Trophoblast cell (in vitro differentiated cells and primary cell): ENCODE data around the gene HCAR3.

Experiments
- DNase-seq, 2 donors: peaks; one replicate each; pipeline ENCODE4 v3.0.0-alpha.2; 2016
- H2AFZ ChIP-seq: 2 replicates; pipeline ENCODE4 v1.6.1; 2013; ENCODE audit warnings: low read length, moderate library complexity, mild to moderate bottlenecking; ENCODE audit not compliant: insufficient read depth, poor library complexity
- H2AK5ac ChIP-seq: 2 replicates; pipeline ENCODE4 v1.6.1; 2013; ENCODE audit warnings: mild to moderate bottlenecking, low read length
- H2BK120ac ChIP-seq: 2 replicates; pipeline ENCODE4 v1.6.1; 2013; ENCODE audit warnings: low read length, mild to moderate bottlenecking, moderate library complexity; ENCODE audit not compliant: insufficient read depth, poor library complexity
- H2BK12ac ChIP-seq: 2 replicates; pipeline ENCODE4 v1.6.1; 2013; ENCODE audit warnings: mild to moderate bottlenecking, low read length, moderate library complexity
- H2BK5ac ChIP-seq: 2 replicates; pipeline ENCODE4 v1.6.1; 2013; ENCODE audit warnings: low read length, low read depth, moderate library complexity, mild to moderate bottlenecking; ENCODE audit not compliant: poor library complexity
- H3K14ac ChIP-seq: 2 replicates; pipeline ENCODE4 v1.6.1; 2013; ENCODE audit warnings: mild to moderate bottlenecking, low read length
- H3K18ac ChIP-seq: 2 replicates; pipeline ENCODE4 v1.6.1; 2013; ENCODE audit warnings: mild to moderate bottlenecking, low read length
- H3K23ac ChIP-seq: 2 replicates; pipeline ENCODE4 v1.6.1; 2013; ENCODE audit warnings: low read length
- H3K27ac ChIP-seq: 2 replicates; pipeline ENCODE4 v1.5.1; 2013; ENCODE audit warnings: low read depth, mild to moderate bottlenecking, inconsistent platforms, low read length, moderate library complexity
- H3K27me3 ChIP-seq: 2 replicates; pipeline ENCODE4 v1.6.1; 2013; ENCODE audit warnings: inconsistent platforms, mild to moderate bottlenecking, low read length, moderate library complexity; ENCODE audit not compliant: insufficient read depth
- H3K36me3 ChIP-seq, 2 experiments: 1 replicate in 1 of 2; 2 replicates in 1 of 2; pipeline ENCODE4 v1.6.1; 2013; ENCODE audit warnings: low read length in 2 of 2, mild to moderate bottlenecking in 2 of 2, moderate library complexity in 1 of 2; ENCODE audit not compliant: insufficient read depth in 2 of 2, control insufficient read depth in 1 of 2
- H3K4ac ChIP-seq: 2 replicates; pipeline ENCODE4 v1.6.1; 2013; ENCODE audit warnings: low read depth, mild to moderate bottlenecking, low read length, moderate library complexity
- H3K4me1 ChIP-seq, 2 experiments: 1 replicate in 1 of 2; 2 replicates in 1 of 2; pipeline ENCODE4 v1.6.1; 2013; ENCODE audit warnings: low read length in 2 of 2, mild to moderate bottlenecking in 2 of 2, moderate library complexity in 1 of 2; ENCODE audit not compliant: insufficient read depth in 2 of 2, control insufficient read depth in 1 of 2
- H3K4me2 ChIP-seq: 2 replicates; pipeline ENCODE4 v1.6.1; 2013; ENCODE audit warnings: inconsistent platforms, mild to moderate bottlenecking, low read length, moderate library complexity
- H3K4me3 ChIP-seq: 2 replicates; pipeline ENCODE4 v1.5.1; 2013; ENCODE audit warnings: mild to moderate bottlenecking, low read depth, low read length, inconsistent platforms
- H3K79me1 ChIP-seq: one replicate; pipeline ENCODE4 v1.6.1; 2013; ENCODE audit warnings: low read length
- H3K79me2 ChIP-seq: 2 replicates; pipeline ENCODE4 v1.6.1; 2013; ENCODE audit warnings: low read length, mild to moderate bottlenecking; ENCODE audit not compliant: control insufficient read depth, insufficient read depth, poor library complexity
- H3K9ac ChIP-seq: 2 replicates; pipeline ENCODE4 v1.6.1; 2013; ENCODE audit warnings: mild to moderate bottlenecking, low read length
- H3K9me3 ChIP-seq: 2 replicates; pipeline ENCODE4 v1.6.1; 2013; ENCODE audit warnings: low read depth, mild to moderate bottlenecking, control low read depth, inconsistent platforms, low read length; ENCODE audit not compliant: insufficient read depth
- H4K12ac ChIP-seq: 2 replicates; pipeline ENCODE4 v1.6.1; 2013; ENCODE audit warnings: low read depth, mild to moderate bottlenecking, low read length, moderate library complexity
- H4K8ac ChIP-seq: 2 replicates; pipeline ENCODE4 v1.6.1; 2013; ENCODE audit warnings: low read depth, mild to moderate bottlenecking, low read length, moderate library complexity
- H4K91ac ChIP-seq: one replicate; pipeline ENCODE4 v1.6.1; 2013; ENCODE audit warnings: low read depth, mild to moderate bottlenecking, low read length, moderate library complexity
- WGBS: extraction: QIAGEN DNeasy Blood & Tissue Kit; methylation state at CpG from one replicate; pipeline ENCODE4 v1.1.7; 2013; ENCODE audit warnings: missing lambda C conversion rate; ENCODE audit not compliant: insufficient read length, insufficient coverage; ENCODE audit errors: extremely low coverage; 5-methylcytosine and 5-hydroxymethylcytosine counted together

The HCAR3 gene

DNA sequence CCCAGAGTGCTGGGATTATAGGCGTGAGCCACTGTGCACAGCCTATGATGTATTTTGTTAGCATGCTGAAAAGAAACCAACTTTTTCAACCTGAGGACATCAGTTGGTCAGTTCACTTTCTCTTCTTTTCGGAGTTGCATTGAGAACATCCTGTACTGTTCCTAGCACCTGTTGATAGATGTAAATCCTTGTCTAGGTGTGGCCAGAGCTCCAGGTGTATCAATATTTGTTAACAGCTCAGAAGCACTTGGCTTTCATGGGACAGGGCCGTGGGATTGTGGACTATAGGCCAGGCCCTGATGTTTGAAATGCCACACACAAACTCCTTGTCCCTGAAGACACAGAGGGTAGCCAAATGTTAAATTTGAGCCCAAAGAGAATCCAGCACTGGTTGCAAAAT, 28.3 kb downstream of the HCAR3 start:
- Histone ChIP-seq H3K4me3 (no peak overlapping the region), H3K9ac (no peak overlapping the region), H2BK12ac (no peak overlapping the region), H3K27me3 (no peaks in the 10 kb centered on the region), H2AFZ (no peak overlapping the region), H3K4me2 (no peak overlapping the region), H3K23ac (no peak overlapping the region), H2AK5ac (no peak overlapping the region), H4K12ac (no peak overlapping the region), H3K79me2 (no peaks in the 10 kb centered on the region), H3K79me1 (no peaks in the 10 kb centered on the region), H3K36me3 (no peaks in the 10 kb centered on the region), H2BK120ac (no peak overlapping the region), H3K4me1 (peaks cover under 1 to 6% of the 10 kb centered on the region in 2 experiments), H2BK5ac (no peak overlapping the region), H3K4ac (no peak overlapping the region), H3K27ac (no peak overlapping the region), H3K14ac (no peak overlapping the region), H4K8ac (no peak overlapping the region), H4K91ac (no peak overlapping the region), H3K18ac (no peak overlapping the region), H3K9me3 (no peaks in the 10 kb centered on the region)
- WGBS = no CpG with 5 or more reads among the region's 3 CpGs
- no peak for DNase-seq

DNA sequence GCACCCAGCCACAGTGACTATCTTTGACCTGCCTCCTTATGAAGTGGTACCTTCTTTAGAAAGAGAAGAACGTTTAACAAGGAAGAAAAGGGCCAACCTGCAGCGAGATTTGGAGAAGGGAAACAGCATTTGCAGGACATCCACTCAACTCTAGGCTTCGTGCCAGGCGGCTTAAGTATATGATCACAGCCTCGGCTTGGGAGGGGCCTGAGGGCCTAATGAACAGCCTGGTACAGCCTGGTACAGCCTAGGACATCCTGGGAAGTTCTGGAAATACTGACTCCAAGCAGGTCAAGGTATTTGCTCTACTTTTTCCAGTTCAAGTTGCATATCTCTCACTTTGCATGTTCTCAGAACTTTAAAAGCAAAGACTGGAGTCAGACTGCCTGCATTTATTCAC, 29.5 kb downstream of the HCAR3 start:
- H2BK5ac ChIP-seq = no peak overlapping the region
- H2BK120ac ChIP-seq = no peak overlapping the region
- no peak overlapping the region for H4K12ac ChIP-seq
- H2AFZ ChIP-seq = no peak overlapping the region
- H3K27me3 ChIP-seq = no peaks in the 10 kb centered on the region
- no peak overlapping the region for H2BK12ac ChIP-seq
- H3K79me1 ChIP-seq = no peaks in the 10 kb centered on the region
- WGBS = no CpG with 5 or more reads among the region's 5 CpGs
- H3K36me3 ChIP-seq = no peaks in the 10 kb centered on the region
- H3K4me2 ChIP-seq = no peak overlapping the region
- no peak overlapping the region for H3K9ac ChIP-seq
- H3K4me3 ChIP-seq = no peak overlapping the region
- H4K8ac ChIP-seq = no peak overlapping the region
- H4K91ac ChIP-seq = no peak overlapping the region
- no peak overlapping the region for H2AK5ac ChIP-seq
- no peak overlapping the region for H3K14ac ChIP-seq
- H3K27ac ChIP-seq = no peak overlapping the region
- DNase-seq = no peak
- no peaks in the 10 kb centered on the region for H3K4me1 ChIP-seq
- no peaks in the 10 kb centered on the region for H3K9me3 ChIP-seq
- H3K4ac ChIP-seq = no peak overlapping the region
- no peak overlapping the region for H3K23ac ChIP-seq
- no peak overlapping the region for H3K18ac ChIP-seq
- no peaks in the 10 kb centered on the region for H3K79me2 ChIP-seq

DNA sequence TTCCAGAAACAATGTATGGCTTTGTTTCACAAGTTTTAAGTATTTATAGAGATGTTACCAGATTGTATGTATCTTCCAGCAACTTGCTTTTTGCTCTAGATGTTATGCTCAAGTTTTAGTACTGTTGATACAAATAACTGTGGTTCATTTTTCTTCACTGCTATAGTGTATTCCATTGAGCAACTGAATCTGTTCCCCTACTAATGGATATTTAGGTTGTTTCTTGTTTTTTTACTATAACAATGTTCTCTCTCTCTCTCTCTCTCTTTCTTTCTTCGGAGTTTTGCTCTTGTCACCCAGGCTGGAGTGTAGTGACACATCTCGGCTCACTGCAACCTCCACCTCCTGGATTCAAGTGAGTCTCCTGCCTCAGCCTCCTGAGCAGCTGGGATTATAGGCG, 30.1 kb downstream of the HCAR3 start:
- no peak for DNase-seq
- no peak overlapping the region for H3K18ac ChIP-seq
- no peaks in the 10 kb centered on the region for H3K79me1 ChIP-seq
- no peak overlapping the region for H3K4me2 ChIP-seq
- H3K9ac ChIP-seq = no peak overlapping the region
- no CpG with 5 or more reads among the region's 3 CpGs for WGBS
- no peak overlapping the region for H3K4me3 ChIP-seq
- no peak overlapping the region for H4K91ac ChIP-seq
- H3K27me3 ChIP-seq = no peaks in the 10 kb centered on the region
- H4K8ac ChIP-seq = no peak overlapping the region
- H3K4ac ChIP-seq = no peak overlapping the region
- no peak overlapping the region for H2AK5ac ChIP-seq
- H2BK5ac ChIP-seq = no peak overlapping the region
- no peaks in the 10 kb centered on the region for H3K36me3 ChIP-seq
- H3K4me1 ChIP-seq = peaks cover 4% of the 10 kb centered on the region in 2 experiments
- H2BK12ac ChIP-seq = no peak overlapping the region
- H3K23ac ChIP-seq = no peak overlapping the region
- no peaks in the 10 kb centered on the region for H3K79me2 ChIP-seq
- no peak overlapping the region for H2BK120ac ChIP-seq
- H4K12ac ChIP-seq = no peak overlapping the region
- no peaks in the 10 kb centered on the region for H3K9me3 ChIP-seq
- no peak overlapping the region for H3K14ac ChIP-seq
- no peak overlapping the region for H3K27ac ChIP-seq
- H2AFZ ChIP-seq = no peak overlapping the region

DNA sequence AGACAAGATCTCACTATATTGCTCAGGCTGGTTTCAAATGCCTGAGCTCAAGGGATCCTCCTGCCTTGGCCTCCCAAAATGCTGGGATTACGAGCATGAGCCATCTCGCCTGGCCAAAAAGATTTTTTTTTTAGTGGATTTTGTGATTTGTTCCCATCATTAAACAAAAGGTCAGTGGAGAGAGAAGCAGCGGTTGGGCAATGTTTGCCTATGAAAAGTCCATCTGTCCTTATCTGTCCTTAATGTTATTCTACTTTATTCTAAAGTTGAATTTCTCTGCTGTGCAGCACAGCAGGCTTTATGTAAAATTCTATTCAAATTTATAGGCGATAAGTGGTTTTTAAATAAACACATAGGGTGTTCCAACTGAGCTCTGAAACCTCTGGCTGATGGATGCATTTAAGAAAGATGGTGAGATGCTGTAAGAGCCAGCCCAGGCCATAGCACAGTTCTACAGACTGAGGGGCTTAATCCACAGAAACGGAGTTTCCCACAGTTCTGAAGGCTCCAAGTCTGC, 32.3 kb downstream of the HCAR3 start:
- H3K4ac ChIP-seq = no peak overlapping the region
- no CpG with 5 or more reads among the region's 5 CpGs for WGBS
- no peak overlapping the region for H3K27ac ChIP-seq
- no peaks in the 10 kb centered on the region for H3K79me2 ChIP-seq
- no peak overlapping the region for H3K4me3 ChIP-seq
- no peak overlapping the region for H3K23ac ChIP-seq
- H3K14ac ChIP-seq = no peak overlapping the region
- H3K9me3 ChIP-seq = no peaks in the 10 kb centered on the region
- peaks cover 6% of the 10 kb centered on the region for H3K79me1 ChIP-seq
- no peaks in the 10 kb centered on the region for H3K36me3 ChIP-seq
- H2AFZ ChIP-seq = no peak overlapping the region
- H2BK5ac ChIP-seq = no peak overlapping the region
- no peak overlapping the region for H3K18ac ChIP-seq
- H2BK12ac ChIP-seq = no peak overlapping the region
- no peak for DNase-seq
- H2AK5ac ChIP-seq = peak overlapping the region; percentile 60
- H3K4me1 ChIP-seq = peaks cover 9 to 11% of the 10 kb centered on the region in 2 experiments
- no peak overlapping the region for H4K91ac ChIP-seq
- H3K9ac ChIP-seq = no peak overlapping the region
- H4K8ac ChIP-seq = no peak overlapping the region
- H3K27me3 ChIP-seq = no peaks in the 10 kb centered on the region
- no peak overlapping the region for H3K4me2 ChIP-seq
- H2BK120ac ChIP-seq = no peak overlapping the region
- H4K12ac ChIP-seq = no peak overlapping the region
